DMS53 treated with DMSO at 0.1 percent for 48 hours (cell line): ENCODE data around the gene SHOC2.

ENCODE experiments used
- DNase-seq: peaks from one replicate; lab custom pipeline; 2025; ENCODE audit not compliant: unreplicated experiment; lab: John Stamatoyannopoulos, UW

SHOC2 gene

GRCh38 chr10:110979611-110980010 is 60.2 kb downstream of the SHOC2 start:
- no peak for DNase-seq

GRCh38 chr10:110980807-110981206 is 61.4 kb downstream of the SHOC2 start:
- DNase-seq = no peak

- no peak for DNase-seq
These were observed 64.1 kb downstream of the SHOC2 start for GRCh38 chr10:110983466-110983865.

GRCh38 chr10:110985497-110986275 is 66.3 kb downstream of the SHOC2 start:
- DNase-seq = no peak

DNA sequence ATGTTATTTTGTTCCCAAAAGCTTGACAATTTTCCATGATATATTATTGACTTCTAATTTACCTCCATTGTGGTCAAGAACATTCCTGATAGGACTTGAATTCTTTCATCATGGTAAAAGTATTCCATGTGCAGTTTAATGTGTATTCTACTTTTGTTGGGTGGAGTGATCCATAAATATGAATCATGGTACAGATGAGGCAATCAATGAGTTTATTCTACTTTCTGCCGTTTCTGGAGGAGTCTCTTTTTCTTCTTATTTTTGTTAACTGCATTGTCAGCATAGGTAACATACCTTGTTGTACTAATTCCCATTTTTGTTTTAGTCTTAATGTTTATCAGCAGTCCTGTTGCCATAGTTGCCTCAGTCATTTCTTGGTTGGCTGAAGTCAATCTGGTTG is 69.6 kb downstream of the SHOC2 start:
- no peak for DNase-seq

DNA sequence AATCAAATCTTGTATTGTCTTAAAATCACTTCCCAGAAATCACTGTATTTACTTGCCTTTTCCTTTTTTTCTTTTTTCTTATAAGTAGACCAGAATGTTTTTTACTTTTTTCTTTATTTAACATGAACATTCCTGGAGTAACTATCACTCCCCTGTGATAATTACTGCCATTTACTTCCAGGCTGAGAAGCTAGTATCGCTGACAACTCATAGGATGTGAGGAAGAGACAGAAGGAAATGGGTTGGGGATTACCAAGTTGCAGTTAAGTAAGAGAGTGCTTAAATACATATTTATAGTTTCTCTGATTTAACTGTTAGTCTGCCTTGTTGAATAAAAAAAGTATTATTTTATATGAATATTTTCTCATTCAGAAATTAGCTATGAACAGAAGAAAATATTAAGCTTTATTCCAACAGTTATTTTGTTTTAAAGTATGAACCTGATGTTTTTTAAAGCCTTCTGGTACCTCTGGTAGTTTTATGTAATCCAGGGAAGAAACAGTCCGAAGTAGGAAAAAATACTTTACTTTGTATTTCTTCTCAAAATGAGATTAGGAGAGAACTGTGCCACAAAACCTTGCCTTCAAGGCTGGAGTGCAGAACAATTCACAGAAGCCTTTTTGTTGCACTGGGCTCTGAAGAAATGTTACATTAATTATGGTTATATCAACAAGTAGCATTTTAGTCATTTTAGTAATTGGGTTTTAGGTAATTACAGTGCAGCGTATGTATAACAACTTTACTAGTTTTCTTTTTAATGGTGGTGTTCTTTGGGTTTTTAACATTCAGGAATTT is 72.8 kb downstream of the SHOC2 start:
- no peak for DNase-seq

- DNase-seq = no peak
These were observed 73.8 kb downstream of the SHOC2 start for GRCh38 chr10:110993024-110993693.

GRCh38 chr10:110994406-110995086 is 75.1 kb downstream of the SHOC2 start:
- no peak for DNase-seq

DNA sequence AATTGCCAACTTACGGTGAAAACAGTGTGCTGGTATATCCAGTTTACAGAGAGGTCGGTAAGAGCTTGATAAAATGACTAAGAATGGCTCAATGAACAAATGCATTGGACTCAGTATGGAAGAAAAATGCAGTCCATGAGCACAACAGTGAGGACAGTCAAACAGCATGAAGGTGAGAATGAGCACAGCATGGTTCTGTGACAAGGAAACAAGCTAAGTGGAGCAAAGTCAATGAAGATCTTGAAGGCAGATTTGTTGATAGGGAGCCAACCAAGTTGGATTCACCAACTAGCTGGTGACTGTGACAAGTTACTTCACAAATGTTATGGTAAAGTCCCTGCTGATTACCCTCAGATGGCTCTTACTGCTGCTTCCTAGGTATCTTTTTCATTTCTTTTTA is 75.9 kb downstream of the SHOC2 start:
- DNase-seq = no peak

- DNase-seq = no peak
These were observed 76.9 kb downstream of the SHOC2 start for GRCh38 chr10:110996256-110996655.

DNA sequence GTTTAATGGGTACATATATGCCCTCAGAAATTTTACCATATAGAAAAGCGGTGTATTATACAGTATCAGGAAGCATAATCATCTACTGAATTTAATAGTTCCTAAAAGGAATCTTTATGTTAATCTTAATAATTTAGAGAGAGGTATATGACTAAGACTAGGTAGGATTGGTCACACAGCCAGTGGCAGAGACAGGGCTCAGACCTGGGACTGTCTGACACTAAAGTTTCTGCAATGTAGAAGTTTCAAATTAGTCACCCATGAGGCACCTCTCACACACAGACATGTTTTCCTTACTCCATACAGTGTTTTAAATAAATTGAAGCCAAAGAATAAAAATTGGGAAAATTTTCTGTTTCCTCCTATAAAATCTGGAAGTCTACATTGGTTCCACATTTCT is 84.6 kb downstream of the SHOC2 start:
- no peak for DNase-seq

GRCh38 chr10:111007486-111007885 is 88.1 kb downstream of the SHOC2 start:
- DNase-seq = no peak

- DNase-seq = no peak
These were observed 95.8 kb downstream of the SHOC2 start for GRCh38 chr10:111015181-111015580.

- DNase-seq = no peak
These were observed 97.7 kb downstream of the SHOC2 start for GRCh38 chr10:111017098-111017497.

- no peak for DNase-seq
These were observed 98.6 kb downstream of the SHOC2 start for GRCh38 chr10:111018021-111018420.

DNA sequence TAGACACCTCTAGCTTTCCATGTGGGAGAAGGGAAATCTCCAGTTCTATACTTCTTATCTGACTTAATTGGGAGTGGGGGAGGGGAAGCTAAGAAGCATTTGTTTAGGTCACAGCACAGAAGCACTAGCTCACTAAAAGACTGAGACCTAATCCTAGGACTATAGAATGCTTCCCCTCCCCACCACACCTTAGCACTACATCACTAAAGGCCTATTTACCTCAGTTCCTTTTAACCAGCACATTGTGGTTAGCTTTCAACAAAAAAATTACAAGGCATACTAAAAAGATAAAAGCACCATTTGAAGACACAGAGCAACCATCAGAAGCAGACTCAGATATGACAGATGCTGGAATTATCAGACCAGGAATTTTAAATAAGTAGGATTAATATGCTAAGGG is 103.7 kb downstream of the SHOC2 start:
- no peak for DNase-seq

DNA sequence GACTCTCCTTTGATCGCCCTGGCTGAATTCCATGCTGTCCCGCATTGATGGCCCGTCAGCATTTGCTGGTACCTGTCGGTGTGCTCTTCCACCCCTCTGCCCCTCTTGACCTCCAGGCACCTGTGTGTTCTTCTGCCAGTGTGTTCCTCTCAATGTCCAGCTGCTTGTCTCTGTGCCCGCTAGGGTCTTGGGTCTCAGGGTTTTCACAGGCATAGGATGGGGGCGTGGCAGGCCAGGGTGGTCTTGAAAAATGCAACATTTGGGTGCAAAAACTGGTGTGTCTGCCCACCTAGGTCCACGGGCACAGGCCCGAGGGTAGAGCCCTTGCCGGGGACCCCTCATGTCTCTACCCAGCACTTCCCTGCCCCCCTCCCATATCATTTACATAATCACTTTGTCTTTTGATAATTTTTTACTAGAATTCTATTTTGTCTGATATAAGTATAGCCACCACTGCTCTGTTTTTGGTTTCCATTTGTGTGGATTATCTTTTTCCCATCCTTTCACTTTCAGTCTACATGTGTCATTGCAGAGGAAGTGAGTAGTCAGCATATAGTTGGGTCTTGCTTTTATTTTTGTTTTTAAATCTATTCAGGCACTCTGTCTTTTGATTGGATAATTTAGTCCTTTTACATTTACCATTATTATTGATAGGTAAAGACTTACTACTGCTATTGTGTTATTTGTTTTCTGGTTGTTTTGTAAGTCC is 110.8 kb downstream of the SHOC2 start:
- DNase-seq = no peak

GRCh38 chr10:111034598-111035310 is 115.3 kb downstream of the SHOC2 start:
- no peak for DNase-seq

- no peak for DNase-seq
These were observed 116.1 kb downstream of the SHOC2 start for GRCh38 chr10:111035542-111035941.

GRCh38 chr10:111037858-111038257 is 118.5 kb downstream of the SHOC2 start:
- DNase-seq = no peak
